Suppressor macrophage treated with lipopolysaccharide for 1 hour (primary cell): ENCODE results near the gene NSL1.

Experiments used
- DNase-seq, 3 donors: peaks; one replicate each; pipeline ENCODE4 v3.0.0-alpha.2; 2020 to 2022

Gene NSL1

DNA sequence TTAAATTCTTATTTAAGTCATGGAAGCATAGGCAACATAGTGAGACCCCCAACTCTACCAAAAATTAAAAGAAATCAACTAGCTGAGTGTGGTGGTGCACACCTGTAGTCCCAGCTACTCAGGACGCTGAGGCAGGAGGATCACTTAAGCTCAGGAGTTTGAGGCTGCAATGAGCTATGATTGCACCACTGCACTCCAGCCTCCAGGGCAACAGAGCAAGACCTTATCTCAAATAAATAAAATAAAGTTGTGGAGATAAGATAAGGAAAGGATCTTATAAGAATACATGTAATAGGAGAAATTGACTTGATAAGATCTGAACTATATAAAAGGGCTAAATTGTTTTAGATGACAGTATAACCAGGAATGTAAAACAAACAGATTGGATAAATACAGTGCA, 89.7 kb downstream of the NSL1 start:
- no peak for DNase-seq

GRCh38 chr1:212700892-212701819, 90.4 kb downstream of the NSL1 start:
- peak; percentile 53 to 62 (median 57) for DNase-seq

DNA sequence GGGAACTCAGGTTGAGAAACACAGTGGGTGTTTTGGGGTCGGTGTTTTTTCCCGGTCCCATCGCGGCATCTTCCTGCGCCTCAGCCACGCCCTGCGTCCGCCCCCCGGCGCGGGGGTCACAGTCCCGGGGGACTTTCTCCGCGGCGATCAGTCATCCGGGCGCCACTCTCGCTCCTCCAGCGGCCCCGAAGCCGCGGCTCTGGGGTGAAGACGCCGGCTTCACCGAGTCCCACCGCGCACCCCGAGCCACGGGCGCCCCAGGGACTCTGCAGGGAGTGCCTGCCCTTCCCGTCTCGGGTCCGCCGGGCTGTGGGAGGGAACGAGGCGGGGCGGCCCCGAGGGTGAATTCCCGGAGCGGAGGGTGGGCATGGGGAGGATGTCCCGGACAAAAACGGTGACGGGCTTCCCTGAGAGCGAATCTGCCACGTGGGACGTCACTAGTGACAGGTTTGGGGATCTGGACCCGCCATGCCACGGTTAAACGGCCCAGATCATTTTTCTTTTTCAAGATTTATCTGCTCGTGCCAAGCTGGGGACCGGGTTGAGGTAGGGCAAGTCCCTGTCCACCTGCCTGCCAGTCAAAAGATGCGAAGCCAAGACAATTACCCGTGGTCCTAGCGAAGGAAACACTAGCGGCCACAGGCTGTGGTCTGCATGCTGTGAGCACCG, 91.2 kb downstream of the NSL1 start:
- DNase-seq: peak; percentile 77 to 94 (median 91)

DNA sequence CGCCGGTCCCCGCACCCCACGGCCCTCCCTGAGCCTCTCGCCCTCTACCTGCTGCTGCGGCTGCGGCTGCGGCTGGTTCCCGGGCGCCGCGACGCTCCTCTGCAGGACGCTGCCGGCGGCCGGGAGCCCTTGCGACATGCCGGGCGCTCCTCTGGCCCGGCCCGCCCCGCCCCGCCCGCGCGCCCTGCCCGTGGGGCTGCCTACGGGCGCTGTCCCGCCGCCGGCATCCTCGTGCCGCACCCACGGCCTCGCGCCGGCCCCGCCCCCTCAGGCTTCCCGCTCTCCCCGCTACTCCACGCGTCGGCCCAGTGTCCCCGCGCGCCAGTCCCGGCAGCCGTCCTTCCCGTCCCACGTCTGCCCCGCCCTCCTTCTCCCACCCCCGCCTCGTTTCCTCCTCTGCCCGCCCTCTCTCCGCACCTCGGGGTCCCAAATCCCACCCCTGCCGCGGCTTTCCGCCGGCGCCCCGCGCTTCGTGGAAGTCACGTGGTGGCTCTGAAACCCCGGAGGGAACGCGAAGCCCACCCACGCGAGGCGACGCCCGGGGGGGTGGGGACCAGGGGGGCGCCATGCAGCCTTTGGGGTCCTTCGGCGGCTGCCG, 91.9 kb downstream of the NSL1 start, which contains the start of gene BATF3:
TSS of gene BATF3 (minus strand) at position 216 of the 598 bp plus-strand sequence. CDS start at position 138, 78 bp downstream.
- peak; percentile 82 to 93 (median 85) for DNase-seq

GRCh38 chr1:212699104-212699624, 92.4 kb downstream of the NSL1 start:
- DNase-seq: peak; percentile 76 to 89 (median 77)

GRCh38 chr1:212698467-212699103, 93.0 kb downstream of the NSL1 start:
- DNase-seq: no peak

- no peak for DNase-seq
Observed at GRCh38 chr1:212696721-212697331, 94.8 kb downstream of the NSL1 start.

GRCh38 chr1:212692774-212693644, 98.6 kb downstream of the NSL1 start:
- DNase-seq: peak in 1 of 3 donors; percentile 40

DNA sequence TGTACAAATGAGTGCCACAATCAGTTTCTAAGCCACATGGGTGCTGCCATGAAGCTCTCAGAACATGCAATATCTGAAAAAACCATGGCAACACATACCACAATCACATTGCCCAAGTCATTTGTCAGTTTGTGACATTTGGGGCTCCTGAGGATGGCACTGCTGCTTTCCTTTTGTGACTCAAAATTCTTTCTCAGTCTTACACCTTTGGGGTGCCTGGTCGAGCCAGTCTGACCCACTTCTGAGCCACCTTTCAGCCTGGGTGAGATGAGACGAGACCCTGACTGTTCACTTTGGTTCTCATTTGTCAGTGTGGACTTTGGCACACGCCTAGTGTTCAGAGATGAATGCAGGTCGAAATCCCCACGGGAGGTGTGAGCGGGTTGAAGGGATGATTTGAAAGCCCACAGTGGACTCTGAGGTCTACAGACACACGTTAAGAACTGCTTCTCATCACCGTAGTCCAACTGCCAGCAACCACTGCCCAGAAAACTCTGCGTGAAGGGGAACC, 100.0 kb downstream of the NSL1 start:
- no peak for DNase-seq

DNA sequence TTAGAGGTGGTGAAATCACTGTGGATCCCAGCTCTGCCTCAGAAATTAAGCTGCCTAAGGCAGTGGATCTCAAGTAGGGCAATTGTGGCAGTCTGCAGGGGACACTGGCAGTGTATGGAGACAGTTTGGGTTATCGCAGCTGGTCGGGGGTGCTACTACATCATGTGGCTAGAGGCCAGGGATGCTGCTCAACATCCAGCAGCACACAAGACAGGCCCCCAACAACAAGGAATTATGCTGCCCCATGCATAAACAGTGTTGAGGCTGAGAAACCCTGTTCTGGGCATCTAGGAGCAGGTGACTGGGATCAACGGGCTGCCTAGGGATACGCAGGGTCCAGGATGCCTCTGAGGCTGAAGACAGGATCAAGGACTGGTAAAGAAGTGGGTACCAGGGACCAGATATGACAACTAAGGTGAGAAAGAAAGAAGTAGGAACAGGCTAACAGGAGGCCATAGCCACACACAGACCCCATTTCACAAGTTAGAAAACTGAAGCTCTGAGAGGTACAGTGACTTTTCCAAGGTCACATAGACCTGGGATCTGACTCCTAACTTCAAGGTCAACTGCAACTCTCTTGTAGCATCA, 100.7 kb downstream of the NSL1 start:
- DNase-seq: no peak

DNA sequence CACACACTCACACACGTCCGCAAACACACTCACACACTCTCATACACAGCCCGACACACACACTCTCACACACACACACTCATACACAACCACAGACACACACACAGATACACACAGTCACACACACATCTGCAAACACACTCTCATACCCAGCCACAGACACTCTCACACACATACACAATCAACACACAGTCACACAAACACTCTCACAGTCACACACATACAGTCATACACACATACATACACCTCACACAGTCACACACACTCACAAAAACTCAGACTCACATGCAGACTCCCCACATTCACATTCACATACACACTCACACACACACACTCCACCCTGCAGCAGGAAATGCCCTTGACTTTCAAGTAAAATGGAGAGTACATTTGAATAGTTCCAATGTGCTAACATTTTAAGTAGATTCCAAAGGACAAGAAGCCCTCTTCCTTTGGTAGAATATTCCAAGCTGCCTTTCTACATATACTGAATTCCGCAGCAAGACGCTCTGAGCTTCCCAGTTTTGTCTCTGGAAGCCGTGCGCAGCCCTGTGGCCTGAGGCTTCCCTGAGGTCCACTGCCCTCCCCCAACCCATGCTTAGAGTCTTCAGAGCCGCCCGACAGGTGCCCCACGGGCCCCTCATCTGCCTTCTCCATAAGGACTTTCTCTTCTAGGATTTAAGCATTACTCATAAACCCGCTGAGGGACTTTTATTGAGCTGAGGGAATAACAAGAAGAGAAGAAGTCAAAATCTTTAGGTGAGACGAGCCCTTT, 101.6 kb downstream of the NSL1 start:
- no peak for DNase-seq

GRCh38 chr1:212689196-212689725, 102.3 kb downstream of the NSL1 start:
- DNase-seq: no peak

GRCh38 chr1:212688341-212689047, 103.1 kb downstream of the NSL1 start:
- DNase-seq: no peak

DNA sequence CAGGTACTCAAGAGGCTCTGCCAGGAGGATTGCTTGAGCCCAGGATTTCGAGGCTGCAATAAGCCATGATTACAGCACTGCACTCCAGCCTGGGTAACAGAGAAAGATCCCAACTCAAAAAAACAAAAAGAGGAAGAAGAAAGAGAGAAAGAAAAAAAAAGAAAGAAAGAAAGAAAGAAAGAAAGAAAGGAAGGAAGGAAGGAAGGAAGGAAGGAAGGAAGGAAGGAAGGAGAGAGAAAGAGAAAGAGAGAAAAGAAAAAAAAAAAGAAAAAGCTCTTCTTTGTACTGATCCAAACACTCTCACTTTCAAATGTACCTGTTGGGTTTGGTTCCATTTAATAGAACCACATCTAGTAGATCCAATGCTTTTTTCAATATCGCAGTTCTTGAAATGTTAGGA, 103.8 kb downstream of the NSL1 start:
- no peak for DNase-seq

- no peak for DNase-seq
Observed at GRCh38 chr1:212686591-212686990, 105.0 kb downstream of the NSL1 start.

DNA sequence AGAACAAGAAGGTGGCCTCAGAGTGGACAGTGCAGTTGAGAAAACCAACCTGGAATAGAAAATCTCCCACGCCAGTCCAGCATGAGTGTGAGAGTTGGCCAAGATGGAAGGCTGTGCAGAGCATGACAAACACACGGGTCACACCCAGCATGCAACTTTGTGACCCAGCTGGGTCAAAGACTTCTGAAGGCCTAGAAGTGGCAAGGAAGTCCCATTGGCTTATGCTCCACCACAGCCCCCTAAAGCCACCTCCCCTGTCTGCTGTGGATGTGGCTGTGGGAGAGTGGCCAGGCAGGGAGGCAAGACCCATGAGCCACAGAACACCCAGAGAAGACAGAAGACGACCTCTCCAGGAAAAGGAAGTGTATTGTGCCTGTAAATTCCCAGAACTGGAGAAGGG, 105.5 kb downstream of the NSL1 start:
- DNase-seq: peak in 2 of 3 donors; percentile 27 to 46

GRCh38 chr1:212685429-212685828, 106.1 kb downstream of the NSL1 start:
- DNase-seq: peak in 2 of 3 donors; percentile 26 to 31

DNA sequence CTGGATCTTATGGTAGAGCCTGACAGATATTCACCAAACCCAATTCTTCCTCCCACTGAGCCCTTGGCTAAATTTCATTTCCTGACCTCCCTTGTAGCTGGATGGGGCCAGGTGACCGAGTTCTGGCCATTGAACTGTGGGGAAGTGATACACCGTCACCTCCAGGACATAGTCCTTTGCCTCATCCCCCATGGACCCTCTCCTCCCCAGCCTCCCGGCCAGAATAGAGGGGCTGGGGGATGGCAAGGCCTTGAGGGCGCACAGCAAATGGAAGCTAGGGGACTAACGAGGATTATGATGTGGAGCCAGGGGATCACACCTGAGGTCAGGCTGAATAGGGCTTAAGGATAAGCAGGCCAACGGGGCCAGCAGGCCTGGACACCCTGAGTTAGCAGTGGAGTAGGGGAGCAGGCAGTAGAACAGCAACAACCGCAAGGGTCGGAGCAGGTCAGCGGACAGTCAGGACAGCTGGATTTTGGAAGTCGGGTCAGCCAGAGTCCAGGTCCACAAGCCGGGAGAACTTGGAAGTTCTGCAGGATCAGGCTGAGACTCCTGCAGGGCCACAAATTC, 107.0 kb downstream of the NSL1 start:
- DNase-seq: no peak
